ENCODE measurements around the gene ZNF652. TPM values are rescaled to one million over a fixed set of nuclear protein-coding genes. Genes with fewer than 3 reads are reported as not detected.

Gene ZNF652
- total and polyA plus RNA-seq, 2 of the 4 experiments (the other 2 are of a cell fraction), result 3.6 to 8.8 TPM

DNA sequence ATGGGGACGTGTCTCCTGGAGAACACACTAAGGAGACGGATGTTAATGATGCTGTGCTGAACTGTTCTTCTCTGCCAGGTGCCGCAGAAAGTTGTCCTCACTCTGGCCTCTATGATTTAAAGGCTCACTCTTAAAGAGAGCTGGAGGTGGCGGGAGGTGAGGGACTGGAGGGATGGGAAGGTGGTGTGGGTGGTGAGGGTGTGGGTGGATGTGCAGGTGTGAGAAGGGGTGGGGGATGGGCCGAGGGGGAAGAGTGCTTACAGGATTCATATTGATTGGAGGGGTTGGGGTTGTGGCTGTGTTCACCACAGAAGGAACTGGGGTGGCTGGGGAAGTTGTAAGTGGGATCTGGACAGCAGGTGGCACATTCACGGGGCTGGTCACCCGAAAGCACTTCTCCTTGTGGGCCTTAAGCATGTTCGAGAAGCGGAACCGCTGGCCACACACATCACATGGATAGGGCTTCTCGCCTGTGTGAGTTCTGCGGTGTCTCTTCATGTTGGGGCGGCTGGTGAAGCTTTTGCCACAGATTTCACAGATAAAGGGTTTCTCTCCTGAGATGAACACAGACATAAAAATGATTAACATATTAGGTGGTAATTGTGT is 63.6 kb downstream of the ZNF652 start:
- Histone ChIP-seq H3K9ac (ENCODE audit: low read depth, low read length) (no peak overlapping the region), H4K20me1 (ENCODE audit: insufficient read depth, low read length) (no peaks in the 10 kb centered on the region), H3K4ac (ENCODE audit: low read depth, low read length) (no peak overlapping the region), H2BK20ac (ENCODE audit: low read depth, low read length) (no peak overlapping the region), H3K79me1 (ENCODE audit: low read depth in 1 of 2, low read length in 2 of 2) (no peaks in the 10 kb centered on the region; a peak in 1 of 4 replicates), H3K27ac (ENCODE audit: insufficient read depth, low read length) (no peak overlapping the region), H3K9me3 (ENCODE audit: control insufficient read depth, insufficient read depth, low read length) (no peaks in the 10 kb centered on the region), H3K14ac (replicated peaks; ENCODE audit: low read depth, low read length) (no peak overlapping the region), H4K5ac (ENCODE audit: low read depth, low read length) (no peak overlapping the region), H3K9me1 (ENCODE audit: insufficient read depth, low read length) (no peaks in the 10 kb centered on the region), H4K8ac (ENCODE audit: low read depth in 2 of 2, low read length in 2 of 2) (no peak overlapping the region), H3K4me1 (ENCODE audit: control insufficient read depth, insufficient read depth, low read length) (no peaks in the 10 kb centered on the region), H2AFZ (replicated peaks; ENCODE audit: low read length, poor library complexity) (no peak overlapping the region), H3K23ac (ENCODE audit: low read depth, low read length) (no peak overlapping the region), H3K27me3 (ENCODE audit: control insufficient read depth, insufficient read depth, low read length) (no peaks in the 10 kb centered on the region), H3K36me3 (ENCODE audit: control insufficient read depth, insufficient read depth, low read length) (peaks cover 15% of the 10 kb centered on the region), H2AK9ac (replicated peaks; ENCODE audit: low read depth, low read length, poor library complexity) (no peak overlapping the region), H4K91ac (ENCODE audit: insufficient read depth, low read depth, low read length) (no peak overlapping the region), H3K4me3 (ENCODE audit: insufficient read depth, low read depth, low read length) (no peak overlapping the region), H3K4me2 (ENCODE audit: low read depth, low read length) (no peak overlapping the region), H2BK15ac (ENCODE audit: low read depth, low read length) (no peak overlapping the region), H3K18ac (ENCODE audit: low read depth, low read length) (no peak overlapping the region), H2BK120ac (ENCODE audit: low read depth, low read length) (no peak overlapping the region), H2AK5ac (ENCODE audit: low read depth, low read length) (no peak overlapping the region), H2BK5ac (ENCODE audit: low read depth, low read length, poor library complexity, severe bottlenecking) (no peak overlapping the region), H3K56ac (ENCODE audit: extremely low read depth, insufficient read depth, low read length) (no peak overlapping the region)
- WGBS, 2 experiments (ENCODE audit: extremely low coverage in 2 of 2, insufficient read length in 1 of 2), result 98% methylated on average over 7 of the region's 13 CpGs; no CpG with 5 or more reads in 1 of the 2 experiments
- in situ Hi-C loops (cut with MboI; ENCODE audit: low sequenced_read_pairs), result no loop called here
- no peak for ATAC-seq (ENCODE audit: low read depth)
- CTCF ChIA-PET, result interaction anchor here (1.2 kb wide), 1 partner anchor 72 kb away, joined by 3 read pairs; no protein-coding TSS in a partner anchor
- intact Hi-C loops (cut with micrococcal nuclease), result no loop called here
- TF ChIP-seq, protein P1, sequence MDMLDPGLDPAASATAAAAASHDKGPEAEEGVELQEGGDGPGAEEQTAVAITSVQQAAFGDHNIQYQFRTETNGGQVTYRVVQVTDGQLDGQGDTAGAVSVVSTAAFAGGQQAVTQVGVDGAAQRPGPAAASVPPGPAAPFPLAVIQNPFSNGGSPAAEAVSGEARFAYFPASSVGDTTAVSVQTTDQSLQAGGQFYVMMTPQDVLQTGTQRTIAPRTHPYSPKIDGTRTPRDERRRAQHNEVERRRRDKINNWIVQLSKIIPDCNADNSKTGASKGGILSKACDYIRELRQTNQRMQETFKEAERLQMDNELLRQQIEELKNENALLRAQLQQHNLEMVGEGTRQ (IDR thresholded peaks at IDR 0.05; ENCODE audit: low read depth, low read length), result no peak
- no peak for TF ChIP-seq RCOR1 (IDR thresholded peaks at IDR 0.05; ENCODE audit: insufficient replicate concordance, low read length)
- TF ChIP-seq CHD1 (IDR thresholded peaks at IDR 0.05; ENCODE audit: low read depth, low read length), result no peak
- no peak for TF ChIP-seq ELK1 (IDR thresholded peaks at IDR 0.05; ENCODE audit: borderline replicate concordance, low read depth, low read length)
- TF ChIP-seq MAZ (IDR thresholded peaks at IDR 0.05; ENCODE audit: borderline replicate concordance, low read depth, low read length), result no peak
- TF ChIP-seq RFX5 (IDR thresholded peaks at IDR 0.05; ENCODE audit: low read depth, low read length), result no peak
- TF ChIP-seq, protein P2, sequence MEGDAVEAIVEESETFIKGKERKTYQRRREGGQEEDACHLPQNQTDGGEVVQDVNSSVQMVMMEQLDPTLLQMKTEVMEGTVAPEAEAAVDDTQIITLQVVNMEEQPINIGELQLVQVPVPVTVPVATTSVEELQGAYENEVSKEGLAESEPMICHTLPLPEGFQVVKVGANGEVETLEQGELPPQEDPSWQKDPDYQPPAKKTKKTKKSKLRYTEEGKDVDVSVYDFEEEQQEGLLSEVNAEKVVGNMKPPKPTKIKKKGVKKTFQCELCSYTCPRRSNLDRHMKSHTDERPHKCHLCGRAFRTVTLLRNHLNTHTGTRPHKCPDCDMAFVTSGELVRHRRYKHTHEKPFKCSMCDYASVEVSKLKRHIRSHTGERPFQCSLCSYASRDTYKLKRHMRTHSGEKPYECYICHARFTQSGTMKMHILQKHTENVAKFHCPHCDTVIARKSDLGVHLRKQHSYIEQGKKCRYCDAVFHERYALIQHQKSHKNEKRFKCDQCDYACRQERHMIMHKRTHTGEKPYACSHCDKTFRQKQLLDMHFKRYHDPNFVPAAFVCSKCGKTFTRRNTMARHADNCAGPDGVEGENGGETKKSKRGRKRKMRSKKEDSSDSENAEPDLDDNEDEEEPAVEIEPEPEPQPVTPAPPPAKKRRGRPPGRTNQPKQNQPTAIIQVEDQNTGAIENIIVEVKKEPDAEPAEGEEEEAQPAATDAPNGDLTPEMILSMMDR (conservative IDR thresholded peaks at IDR 0.05; ENCODE audit: low read depth, low read length), result no peak
- TF ChIP-seq RAD21 (IDR thresholded peaks at IDR 0.05; ENCODE audit: low read length), result no peak
- no peak for TF ChIP-seq MXI1 (IDR thresholded peaks at IDR 0.05; ENCODE audit: borderline replicate concordance, low read depth, low read length)
- TF ChIP-seq MAFK (IDR thresholded peaks at IDR 0.05; ENCODE audit: low read depth, low read length), result no peak
- no peak for TF ChIP-seq SMC3 (IDR thresholded peaks at IDR 0.05; ENCODE audit: low read depth, low read length)
- TF ChIP-seq NFE2L2 (IDR thresholded peaks at IDR 0.05; ENCODE audit: low read depth, low read length), result no peak
- no peak for TF ChIP-seq CEBPB (IDR thresholded peaks at IDR 0.05; ENCODE audit: low read depth, low read length)
- no peak for TF ChIP-seq POLR2A (IDR thresholded peaks at IDR 0.05; ENCODE audit: low read depth, low read length)
- no peak for TF ChIP-seq FOS (IDR thresholded peaks at IDR 0.05; ENCODE audit: low read depth, low read length)
- no peak for TF ChIP-seq BHLHE40 (IDR thresholded peaks at IDR 0.05; ENCODE audit: low read depth, low read length)
- POLR2A ChIA-PET (ENCODE audit: unreplicated experiment), result no interaction called here
- no TSS peak for BruUV-seq (replicated peaks)
- dilution Hi-C loops (cut with HindIII; ENCODE audit: low sequenced_read_pairs, unreplicated experiment), result no loop called here
- no peak for DNase-seq

Measured in IMR-90 (cell line).